ENCODE data around the gene DDIT4.
"Not testable (repeated sequence)": the region's sequence is repeated elsewhere in the genome, so short reads cannot be mapped to it uniquely, and the experiment has no call there.

DDIT4 gene

DNA sequence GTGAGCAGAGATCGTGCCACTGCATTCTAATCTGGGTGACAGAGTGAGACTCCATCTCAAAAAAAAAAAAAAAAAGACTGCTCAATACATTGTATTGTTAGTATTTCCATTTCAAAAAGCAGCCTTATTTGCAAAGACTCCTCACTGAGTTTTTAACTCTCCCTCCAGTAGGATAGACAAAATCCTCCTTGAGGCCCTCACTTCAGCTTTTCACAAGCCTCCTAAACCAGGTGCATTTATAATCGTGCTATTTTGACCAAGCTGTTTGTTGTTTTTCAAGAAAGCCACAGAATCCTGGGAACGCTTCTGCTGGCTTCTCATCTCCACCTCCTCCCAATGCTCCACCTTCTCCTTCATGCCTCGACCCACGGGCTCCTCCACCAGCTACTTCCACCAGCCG lies 6.3 kb upstream of the DDIT4 start:
- no peak for DNase-seq (ENCODE audit: low read depth in 2 of 2)

DNA sequence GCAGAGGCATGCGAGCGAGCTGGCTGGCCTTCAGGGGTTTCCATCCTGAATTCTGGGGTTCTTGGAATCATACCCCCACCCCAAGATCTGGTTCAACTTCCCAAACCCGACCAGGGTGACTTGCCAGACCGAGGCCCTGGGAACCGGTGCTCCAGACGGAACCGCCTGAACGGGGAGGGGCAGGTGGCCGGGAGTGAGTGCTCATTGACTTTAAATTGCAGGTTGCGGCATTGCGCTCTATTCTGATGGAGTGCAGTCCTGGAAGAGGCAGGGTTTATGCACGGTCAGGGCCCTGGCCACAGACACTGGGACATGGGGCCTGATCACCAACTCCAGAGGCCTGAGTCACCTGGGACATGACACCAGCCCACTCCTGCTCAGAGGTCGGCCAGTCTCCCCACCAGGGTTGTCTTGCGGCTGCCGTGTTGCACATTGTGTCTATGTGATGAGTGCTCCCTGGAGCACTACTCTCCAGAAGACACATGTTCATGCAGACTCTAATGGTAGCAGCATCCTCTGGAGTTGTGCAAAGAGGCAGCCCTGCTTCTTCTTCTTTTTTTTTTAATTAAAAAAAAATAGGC lies 5.8 kb upstream of the DDIT4 start:
- no peak for DNase-seq (ENCODE audit: low read depth in 2 of 2)

- DNase-seq (ENCODE audit: low read depth in 2 of 2), result not testable (repeated sequence)
These were observed 5.1 kb upstream of the DDIT4 start for GRCh38 chr10:72268475-72269200.

DNA sequence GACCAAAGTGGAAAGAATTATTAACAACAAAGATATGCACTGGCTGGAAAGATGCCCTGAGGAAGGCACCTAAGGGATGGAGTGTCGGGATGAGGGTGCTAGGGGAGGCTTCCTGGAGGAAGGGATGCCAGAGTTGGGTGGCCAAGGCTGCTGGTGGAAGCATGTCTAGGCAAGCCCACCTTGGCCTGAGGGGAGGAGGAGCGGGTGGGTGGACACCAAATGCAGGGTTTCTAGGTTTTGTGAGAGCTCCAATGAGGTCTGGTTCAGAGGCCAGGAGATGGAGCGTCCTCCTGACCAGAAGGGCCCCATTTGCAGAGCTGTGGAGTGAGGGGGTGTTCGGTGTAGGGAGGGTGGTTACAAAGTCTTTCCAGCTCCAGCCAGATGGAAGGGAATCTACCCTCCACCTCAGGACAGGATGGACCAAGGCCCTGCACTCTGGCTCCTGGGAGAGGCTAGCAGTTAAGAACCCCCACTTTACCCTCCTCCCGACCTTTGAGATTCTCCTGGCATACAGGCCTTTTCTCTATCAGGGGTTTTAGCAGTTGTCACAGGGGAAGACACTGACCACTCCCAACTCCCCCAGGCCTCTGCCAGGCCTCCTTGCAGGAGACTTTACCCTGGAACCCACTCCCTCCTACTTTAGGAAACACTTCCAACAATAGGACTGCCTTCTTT lies 3.0 kb upstream of the DDIT4 start:
- no peak for DNase-seq (ENCODE audit: low read depth in 2 of 2)

DNA sequence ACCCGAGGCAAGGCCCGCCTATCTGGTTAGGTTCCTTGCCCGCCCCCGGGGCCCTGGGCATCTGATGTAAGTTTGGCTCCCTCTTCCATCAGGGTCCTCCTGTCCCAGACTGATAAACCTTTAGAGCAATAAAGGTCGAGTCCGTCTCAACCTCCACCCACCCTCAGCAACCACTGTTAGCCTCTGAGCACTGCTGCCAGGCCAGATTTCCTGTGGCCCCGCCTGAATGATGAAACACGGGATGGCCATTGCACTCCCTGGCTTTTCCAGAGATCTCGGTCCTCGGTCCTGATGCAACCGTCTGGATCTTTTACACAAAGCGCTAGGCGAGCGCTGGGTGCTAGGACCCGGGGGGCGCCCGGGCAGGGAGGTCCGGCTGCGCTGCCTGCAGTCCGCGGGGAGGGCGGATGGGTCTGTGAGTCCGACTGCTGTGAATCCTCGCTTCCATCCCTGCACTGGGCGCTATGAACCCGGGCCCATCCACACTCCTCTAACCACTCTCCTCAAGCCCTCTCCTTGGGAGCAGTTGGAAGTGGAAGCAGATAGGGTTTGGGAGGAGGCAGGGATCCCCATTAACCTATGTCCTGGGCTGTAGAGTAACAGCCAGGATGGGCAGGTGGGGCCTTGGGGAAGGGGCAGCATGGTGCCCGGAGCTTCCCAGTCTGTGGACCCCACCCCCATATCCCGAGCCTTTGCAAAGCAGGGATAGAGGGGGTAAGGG lies 875 bp upstream of the DDIT4 start:
- DNase-seq (ENCODE audit: low read depth in 2 of 2), result no peak

DNA sequence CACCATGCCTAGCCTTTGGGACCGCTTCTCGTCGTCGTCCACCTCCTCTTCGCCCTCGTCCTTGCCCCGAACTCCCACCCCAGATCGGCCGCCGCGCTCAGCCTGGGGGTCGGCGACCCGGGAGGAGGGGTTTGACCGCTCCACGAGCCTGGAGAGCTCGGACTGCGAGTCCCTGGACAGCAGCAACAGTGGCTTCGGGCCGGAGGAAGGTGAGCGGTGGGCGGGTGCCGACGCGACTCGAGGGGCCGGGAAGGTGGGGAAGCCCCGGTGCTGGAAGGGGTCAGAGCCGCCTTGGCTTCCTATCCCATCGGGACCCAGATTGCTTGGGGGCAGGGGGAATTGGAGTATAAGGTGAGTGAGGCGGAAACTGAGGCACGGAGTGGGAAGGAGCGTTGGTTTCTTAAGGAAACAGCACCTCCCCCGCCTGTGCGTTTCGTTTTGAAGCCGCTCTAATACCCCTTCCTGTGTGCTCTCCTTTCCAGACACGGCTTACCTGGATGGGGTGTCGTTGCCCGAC lies 547 bp downstream of the DDIT4 start:
- no peak for DNase-seq (ENCODE audit: low read depth in 2 of 2)

DNA sequence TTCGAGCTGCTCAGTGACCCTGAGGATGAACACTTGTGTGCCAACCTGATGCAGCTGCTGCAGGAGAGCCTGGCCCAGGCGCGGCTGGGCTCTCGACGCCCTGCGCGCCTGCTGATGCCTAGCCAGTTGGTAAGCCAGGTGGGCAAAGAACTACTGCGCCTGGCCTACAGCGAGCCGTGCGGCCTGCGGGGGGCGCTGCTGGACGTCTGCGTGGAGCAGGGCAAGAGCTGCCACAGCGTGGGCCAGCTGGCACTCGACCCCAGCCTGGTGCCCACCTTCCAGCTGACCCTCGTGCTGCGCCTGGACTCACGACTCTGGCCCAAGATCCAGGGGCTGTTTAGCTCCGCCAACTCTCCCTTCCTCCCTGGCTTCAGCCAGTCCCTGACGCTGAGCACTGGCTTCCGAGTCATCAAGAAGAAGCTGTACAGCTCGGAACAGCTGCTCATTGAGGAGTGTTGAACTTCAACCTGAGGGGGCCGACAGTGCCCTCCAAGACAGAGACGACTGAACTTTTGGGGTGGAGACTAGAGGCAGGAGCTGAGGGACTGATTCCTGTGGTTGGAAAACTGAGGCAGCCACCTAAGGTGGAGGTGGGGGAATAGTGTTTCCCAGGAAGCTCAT lies 1.1 kb downstream of the DDIT4 start:
- DNase-seq (ENCODE audit: low read depth in 2 of 2), result no peak

DNA sequence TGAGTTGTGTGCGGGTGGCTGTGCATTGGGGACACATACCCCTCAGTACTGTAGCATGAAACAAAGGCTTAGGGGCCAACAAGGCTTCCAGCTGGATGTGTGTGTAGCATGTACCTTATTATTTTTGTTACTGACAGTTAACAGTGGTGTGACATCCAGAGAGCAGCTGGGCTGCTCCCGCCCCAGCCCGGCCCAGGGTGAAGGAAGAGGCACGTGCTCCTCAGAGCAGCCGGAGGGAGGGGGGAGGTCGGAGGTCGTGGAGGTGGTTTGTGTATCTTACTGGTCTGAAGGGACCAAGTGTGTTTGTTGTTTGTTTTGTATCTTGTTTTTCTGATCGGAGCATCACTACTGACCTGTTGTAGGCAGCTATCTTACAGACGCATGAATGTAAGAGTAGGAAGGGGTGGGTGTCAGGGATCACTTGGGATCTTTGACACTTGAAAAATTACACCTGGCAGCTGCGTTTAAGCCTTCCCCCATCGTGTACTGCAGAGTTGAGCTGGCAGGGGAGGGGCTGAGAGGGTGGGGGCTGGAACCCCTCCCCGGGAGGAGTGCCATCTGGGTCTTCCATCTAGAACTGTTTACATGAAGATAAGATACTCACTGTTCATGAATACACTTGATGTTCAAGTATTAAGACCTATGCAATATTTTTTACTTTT lies 1.8 kb downstream of the DDIT4 start:
- no peak for DNase-seq (ENCODE audit: low read depth in 2 of 2)

- DNase-seq (ENCODE audit: low read depth in 2 of 2), result no peak
These were observed 2.3 kb downstream of the DDIT4 start for GRCh38 chr10:72276013-72276387.

DNA sequence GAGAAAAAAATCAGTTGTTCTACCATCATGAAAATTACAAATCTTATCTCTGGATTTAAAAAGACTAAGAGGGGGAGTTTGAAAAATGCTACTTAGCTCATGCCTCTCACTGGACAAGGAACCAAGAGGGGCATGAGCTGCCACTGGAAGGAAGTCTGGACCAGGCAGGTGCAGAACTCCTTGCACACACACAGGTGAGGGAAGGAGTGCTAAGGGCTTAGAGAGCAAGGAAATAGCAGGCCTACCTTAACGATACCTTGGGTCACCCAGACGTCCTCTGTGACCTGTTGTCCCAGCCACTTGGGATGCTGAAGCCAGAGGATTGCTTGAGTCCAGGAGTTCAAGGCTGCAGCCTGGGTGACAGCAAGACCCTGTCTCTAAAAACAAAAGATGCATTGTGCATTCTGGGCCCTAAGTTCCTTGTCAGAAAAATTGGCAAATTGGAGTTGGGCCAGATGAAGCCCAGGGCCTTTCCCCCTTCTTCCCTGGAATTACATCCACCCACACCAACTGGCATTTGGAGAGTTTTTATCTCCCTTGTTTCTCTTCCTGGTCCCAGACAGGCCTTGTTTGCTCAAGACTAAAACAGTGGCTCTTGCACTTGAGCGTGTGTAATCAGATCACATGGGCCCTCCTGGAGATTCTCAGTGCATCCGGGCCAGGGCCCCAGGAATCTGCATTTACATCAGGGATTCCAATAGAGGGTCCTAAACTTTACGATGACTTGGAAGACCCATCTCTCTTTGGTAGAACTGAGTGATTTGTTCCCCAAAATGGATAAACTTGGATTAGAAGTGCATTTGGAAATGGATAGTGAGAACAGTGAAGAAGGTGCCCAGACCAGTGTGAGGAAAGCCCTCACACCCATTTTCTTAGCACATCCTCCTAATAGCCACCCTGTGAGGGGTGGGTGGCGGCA lies 3.0 kb downstream of the DDIT4 start:
- no peak for DNase-seq (ENCODE audit: low read depth in 2 of 2)

DNA sequence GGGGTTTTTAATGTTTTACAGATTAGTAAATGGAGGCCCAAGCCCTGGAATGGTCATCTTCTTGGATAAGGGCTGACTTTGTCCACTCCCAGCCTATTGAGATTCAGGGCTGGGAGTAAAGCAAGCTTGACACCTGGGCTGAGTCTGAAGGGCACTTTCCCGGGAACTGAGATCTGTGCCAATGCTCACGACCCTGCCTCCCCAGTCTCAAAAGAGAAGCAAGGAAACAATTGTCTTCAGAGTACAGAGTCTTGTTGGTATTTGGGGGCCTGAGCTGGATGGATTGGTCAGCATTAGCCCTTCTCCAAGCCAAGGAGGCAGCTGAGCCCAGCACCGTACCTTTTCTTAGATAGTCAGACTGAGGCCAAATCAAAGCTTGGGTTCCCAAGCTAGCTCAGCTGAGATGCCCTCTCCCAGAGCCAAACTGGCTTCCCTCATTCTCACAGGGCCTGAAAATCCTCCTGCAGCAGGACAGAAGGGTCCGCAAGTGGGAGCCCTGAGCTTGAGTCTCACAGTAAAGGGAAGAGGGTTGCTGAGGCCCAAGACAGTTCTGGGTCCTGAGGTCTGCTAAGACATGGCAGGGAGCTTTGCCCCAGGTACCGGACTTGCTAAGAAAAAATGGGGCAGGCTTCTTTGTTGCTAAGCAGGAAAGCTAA lies 3.7 kb downstream of the DDIT4 start:
- DNase-seq (ENCODE audit: low read depth in 2 of 2), result no peak

DNA sequence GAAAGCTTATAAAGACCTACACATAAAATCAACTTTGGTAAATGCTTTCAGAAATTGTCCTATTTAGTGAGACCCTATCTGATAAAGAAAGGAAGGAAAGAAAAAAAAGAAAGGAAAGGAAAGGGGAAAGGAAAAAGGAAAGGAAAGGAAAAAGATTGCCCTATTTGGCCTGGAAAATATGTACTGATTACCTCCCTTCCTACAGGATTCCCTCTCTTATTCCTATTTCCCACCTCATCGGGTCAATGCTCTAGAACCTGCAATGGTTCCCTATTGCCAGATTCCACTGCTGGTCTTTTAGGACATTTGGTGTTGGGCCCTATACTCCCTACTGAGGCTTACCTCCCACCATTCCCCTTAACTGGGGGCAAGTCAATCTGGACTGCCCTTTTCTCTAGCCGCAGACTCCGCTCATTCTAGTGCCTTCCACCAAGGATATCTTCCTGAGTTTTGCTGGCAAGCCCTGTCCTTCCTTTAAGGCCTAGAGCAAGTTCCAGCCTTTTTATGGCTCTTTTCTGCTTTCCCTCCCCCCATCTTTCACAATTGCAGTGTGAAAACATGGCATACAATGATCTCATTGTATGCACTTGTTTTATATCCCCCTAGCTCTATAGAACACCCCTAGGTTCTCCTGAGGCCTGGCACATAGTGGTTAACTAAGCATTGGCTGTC lies 4.4 kb downstream of the DDIT4 start:
- DNase-seq (ENCODE audit: low read depth in 2 of 2), result no peak

- no peak for DNase-seq (ENCODE audit: low read depth in 2 of 2)
These were observed 5.1 kb downstream of the DDIT4 start for GRCh38 chr10:72278668-72279393.

GRCh38 chr10:72279587-72279986 lies 5.9 kb downstream of the DDIT4 start:
- DNase-seq (ENCODE audit: low read depth in 2 of 2), result not testable (repeated sequence)

DNA sequence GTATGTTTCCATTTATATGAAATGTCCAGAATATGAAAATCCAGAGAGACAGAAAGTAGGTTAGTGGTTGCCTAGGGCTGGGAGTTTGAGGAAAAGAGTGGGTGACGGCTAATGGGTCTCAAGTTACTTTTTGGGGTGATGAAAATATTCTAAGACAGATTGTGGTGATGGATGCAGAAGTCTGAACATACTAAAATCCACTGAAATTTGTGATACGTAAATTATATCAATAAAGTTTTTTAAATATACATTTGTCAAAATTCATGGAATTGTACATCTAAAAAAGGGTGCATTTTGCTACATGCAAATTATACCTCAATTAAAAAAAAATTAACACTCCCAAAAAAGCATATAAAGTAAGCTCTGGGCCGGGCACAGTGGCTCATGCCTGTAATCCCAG lies 9.4 kb downstream of the DDIT4 start:
- no peak for DNase-seq (ENCODE audit: low read depth in 2 of 2)

DNA sequence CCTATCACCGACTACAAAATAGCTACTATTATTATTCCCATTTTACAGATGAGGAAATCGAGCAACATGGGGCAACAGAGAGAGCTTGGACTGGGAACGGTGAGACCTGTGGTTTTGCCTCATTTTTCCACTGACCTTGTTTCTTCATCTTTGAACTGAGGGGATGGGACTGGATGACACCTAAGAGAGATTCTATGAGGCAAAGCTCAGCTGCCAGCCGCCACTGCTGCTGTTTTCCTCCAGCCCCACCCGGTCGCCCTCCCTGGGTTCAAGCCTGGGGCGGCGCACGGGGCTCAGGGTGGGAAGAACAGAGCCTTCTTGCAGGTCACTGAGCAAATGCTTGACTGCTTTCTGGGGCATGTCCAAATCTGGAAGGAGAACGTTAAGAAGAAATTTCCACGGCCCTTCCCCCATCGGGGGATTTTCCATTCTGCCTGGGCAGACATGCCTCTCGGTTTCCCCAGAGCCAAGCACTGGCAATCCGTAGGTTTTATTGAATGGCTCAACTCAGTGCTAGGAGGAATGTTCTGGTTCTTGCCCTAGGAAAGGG lies 12.3 kb downstream of the DDIT4 start:
- DNase-seq (ENCODE audit: low read depth in 2 of 2), result no peak

DNA sequence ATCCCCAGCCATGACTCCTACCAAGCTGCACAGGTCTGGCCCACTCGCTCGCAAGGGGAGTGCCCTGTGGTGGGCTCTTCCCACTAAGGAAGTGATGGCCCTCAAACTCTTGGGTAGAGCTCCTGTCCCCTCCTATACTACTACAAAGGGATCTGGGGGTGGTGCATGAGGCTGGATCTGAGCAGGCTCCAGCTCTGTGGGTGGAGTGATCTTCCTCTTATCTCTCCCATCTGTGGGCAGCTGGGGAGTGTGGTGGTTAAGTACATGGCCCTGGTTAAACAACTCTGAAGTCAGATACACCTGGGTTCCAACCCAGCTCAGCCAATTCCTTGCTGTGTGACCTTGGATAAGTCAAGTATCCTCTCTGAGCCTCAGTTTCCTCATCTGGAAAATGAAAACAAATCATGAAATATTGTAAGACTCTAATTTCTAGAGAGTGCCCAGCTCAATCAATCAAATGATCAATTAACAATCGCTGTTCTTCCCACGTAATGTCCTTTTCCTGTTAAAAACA lies 17.4 kb downstream of the DDIT4 start:
- no peak for DNase-seq (ENCODE audit: low read depth in 2 of 2)

GRCh38 chr10:72292223-72292691 lies 18.5 kb downstream of the DDIT4 start:
- DNase-seq (ENCODE audit: low read depth in 2 of 2), result no peak
